HEK293T (cell line): Measurements from ENCODE around the gene GMPR.
A peak's percentile ranks its signal among the peaks of the same experiment; 100 is the strongest.

Experiments
- CTCF ChIA-PET: fragments of 350-600 bp; formaldehyde crosslinking; extraction: SDS; loops from one replicate; lab custom pipeline; 2021; ENCODE audit warnings: antibody characterized with exemption, inconsistent platforms; lab: Yijun Ruan, JAX
- POLR2A ChIA-PET: fragments of 350-600 bp; formaldehyde crosslinking; extraction: SDS; loops from one replicate; lab custom pipeline; 2020; ENCODE audit warnings: antibody characterized with exemption, inconsistent platforms; lab: Yijun Ruan, JAX
- DNase-seq: peaks from one replicate; pipeline ENCODE4 v3.0.0; 2012; ENCODE audit warnings: mixed read lengths; ENCODE audit errors: extremely low spot score
- ARNT ChIP-seq: fragments of 450-650 bp; IDR thresholded peaks from 2 replicates; pipeline ENCODE4 v1.6.1; 2017; ENCODE audit warnings: mild to moderate bottlenecking
- BHLHE40 ChIP-seq: fragments of 450-650 bp; IDR thresholded peaks from 2 replicates; pipeline ENCODE4 v1.6.1; 2016; ENCODE audit warnings: mild to moderate bottlenecking, moderate library complexity, borderline replicate concordance
- CTBP1 ChIP-seq: fragments of 450-650 bp; IDR thresholded peaks from 2 replicates; pipeline ENCODE4 v1.6.1; 2016; ENCODE audit warnings: borderline replicate concordance
- ELF4 ChIP-seq: fragments of 450-650 bp; IDR thresholded peaks from 2 replicates; pipeline ENCODE4 v1.6.1; 2017; ENCODE audit warnings: antibody characterized with exemption
- FOXA1 ChIP-seq: fragments of 450-650 bp; IDR thresholded peaks from 2 replicates; pipeline ENCODE4 v1.6.1; 2016; ENCODE audit warnings: mild to moderate bottlenecking
- FOXK2 ChIP-seq: fragments of 450-650 bp; IDR thresholded peaks from 2 replicates; pipeline ENCODE4 v1.6.1; 2016; ENCODE audit warnings: mild to moderate bottlenecking
- FOXM1 ChIP-seq: fragments of 450-650 bp; IDR thresholded peaks from 2 replicates; pipeline ENCODE4 v1.6.1; 2017; ENCODE audit warnings: mild to moderate bottlenecking, borderline replicate concordance
- HDGF ChIP-seq: fragments of 450-650 bp; IDR thresholded peaks from 2 replicates; pipeline ENCODE4 v1.6.1; 2017; ENCODE audit warnings: antibody characterized with exemption, borderline replicate concordance
- L3MBTL2 ChIP-seq: fragments of 450-650 bp; conservative IDR thresholded peaks from 2 replicates; pipeline ENCODE4 v1.6.1; 2016; ENCODE audit warnings: mild to moderate bottlenecking
- LEF1 ChIP-seq: fragments of 450-650 bp; IDR thresholded peaks from 2 replicates; pipeline ENCODE4 v1.6.1; 2017; ENCODE audit warnings: mild to moderate bottlenecking, borderline replicate concordance
- NFRKB ChIP-seq: fragments of 450-650 bp; IDR thresholded peaks from 2 replicates; pipeline ENCODE4 v1.6.1; 2016; ENCODE audit warnings: mild to moderate bottlenecking, moderate library complexity
- SP1 ChIP-seq: fragments of 450-650 bp; IDR thresholded peaks from 2 replicates; pipeline ENCODE4 v1.6.1; 2017
- SUZ12 ChIP-seq: fragments of 450-650 bp; IDR thresholded peaks from 2 replicates; pipeline ENCODE4 v1.6.1; 2016; ENCODE audit warnings: mild to moderate bottlenecking
- TARDBP ChIP-seq: fragments of 450-650 bp; IDR thresholded peaks from 2 replicates; pipeline ENCODE4 v1.6.1; 2016
- ZNF384 ChIP-seq: fragments of 450-650 bp; IDR thresholded peaks from 2 replicates; pipeline ENCODE4 v1.6.1; 2016
- TF ChIP-seq, protein P1 (sequence below): fragments of 450-650 bp; IDR thresholded peaks from 2 replicates; pipeline ENCODE4 v1.6.1; 2016

GMPR gene

DNA sequence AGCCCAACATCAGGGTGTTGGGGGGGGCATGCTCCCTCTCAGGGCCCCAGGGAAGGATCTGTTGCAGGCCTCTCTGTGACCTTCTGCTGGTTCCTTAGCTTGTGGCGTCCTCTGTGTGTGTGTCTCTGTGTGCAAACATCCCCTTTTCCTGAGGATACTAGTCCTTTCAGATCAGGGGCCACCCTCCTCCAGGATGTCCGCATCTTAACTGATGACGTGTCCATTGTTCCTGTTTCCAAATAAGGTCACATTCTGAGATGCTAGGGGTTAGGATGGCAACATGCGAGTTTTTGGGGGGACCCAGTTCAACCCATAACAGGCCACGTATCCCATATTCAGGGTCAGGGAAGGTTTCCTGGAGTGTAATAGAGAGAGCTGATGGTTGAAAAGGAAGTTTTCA lies 40.9 kb downstream of the GMPR start:
- CTCF ChIA-PET, result interaction anchor here (0.6 kb wide), 1 partner anchor 142 kb away, joined by 3 read pairs; no protein-coding TSS in a partner anchor
- no peak for DNase-seq
- TF ChIP-seq FOXA1 (no peak), FOXM1 (no peak), SUZ12 (no peak), TARDBP (no peak), SP1 (no peak), L3MBTL2 (no peak), ZNF384 (no peak), ELF4 (no peak), NFRKB (no peak), LEF1 (no peak), CTBP1 (no peak), BHLHE40 (no peak), FOXK2 (no peak), ARNT (no peak), HDGF (no peak)
- TF ChIP-seq, protein P1, sequence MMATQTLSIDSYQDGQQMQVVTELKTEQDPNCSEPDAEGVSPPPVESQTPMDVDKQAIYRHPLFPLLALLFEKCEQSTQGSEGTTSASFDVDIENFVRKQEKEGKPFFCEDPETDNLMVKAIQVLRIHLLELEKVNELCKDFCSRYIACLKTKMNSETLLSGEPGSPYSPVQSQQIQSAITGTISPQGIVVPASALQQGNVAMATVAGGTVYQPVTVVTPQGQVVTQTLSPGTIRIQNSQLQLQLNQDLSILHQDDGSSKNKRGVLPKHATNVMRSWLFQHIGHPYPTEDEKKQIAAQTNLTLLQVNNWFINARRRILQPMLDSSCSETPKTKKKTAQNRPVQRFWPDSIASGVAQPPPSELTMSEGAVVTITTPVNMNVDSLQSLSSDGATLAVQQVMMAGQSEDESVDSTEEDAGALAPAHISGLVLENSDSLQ, result no peak
- POLR2A ChIA-PET, result no interaction called here

DNA sequence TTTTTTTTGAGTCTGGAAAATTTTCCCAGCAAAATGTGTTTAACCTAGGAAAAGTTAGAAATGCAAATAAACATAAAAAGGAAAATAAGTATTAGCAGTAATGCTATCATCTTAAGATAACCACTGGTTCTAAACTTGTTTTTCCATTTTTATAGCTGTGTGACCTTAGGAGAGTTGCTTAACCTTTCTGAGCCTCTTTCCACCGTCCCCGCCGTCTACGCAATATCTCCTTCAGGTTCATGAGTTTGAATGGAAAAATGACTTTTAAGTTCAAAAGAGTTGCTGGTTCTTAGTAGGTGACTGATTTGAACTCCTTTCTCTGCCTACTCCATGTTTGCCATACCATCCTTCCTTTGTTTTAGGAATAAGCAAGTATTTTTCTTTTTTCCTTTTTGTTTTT lies 44.0 kb downstream of the GMPR start:
- no peak for DNase-seq
- TF ChIP-seq CTBP1, result no peak
- no peak for TF ChIP-seq SP1
- no peak for TF ChIP-seq L3MBTL2
- TF ChIP-seq ARNT, result no peak
- no peak for TF ChIP-seq NFRKB
- TF ChIP-seq HDGF, result no peak
- TF ChIP-seq FOXA1, result no peak
- no peak for TF ChIP-seq ZNF384
- no peak for TF ChIP-seq ELF4
- no peak for TF ChIP-seq LEF1
- no peak for TF ChIP-seq TARDBP
- TF ChIP-seq FOXM1, result no peak
- no peak for TF ChIP-seq BHLHE40
- TF ChIP-seq, protein P1, result no peak
- TF ChIP-seq FOXK2, result no peak
- TF ChIP-seq SUZ12, result no peak
- CTCF ChIA-PET, result no interaction called here
- POLR2A ChIA-PET, result no interaction called here

DNA sequence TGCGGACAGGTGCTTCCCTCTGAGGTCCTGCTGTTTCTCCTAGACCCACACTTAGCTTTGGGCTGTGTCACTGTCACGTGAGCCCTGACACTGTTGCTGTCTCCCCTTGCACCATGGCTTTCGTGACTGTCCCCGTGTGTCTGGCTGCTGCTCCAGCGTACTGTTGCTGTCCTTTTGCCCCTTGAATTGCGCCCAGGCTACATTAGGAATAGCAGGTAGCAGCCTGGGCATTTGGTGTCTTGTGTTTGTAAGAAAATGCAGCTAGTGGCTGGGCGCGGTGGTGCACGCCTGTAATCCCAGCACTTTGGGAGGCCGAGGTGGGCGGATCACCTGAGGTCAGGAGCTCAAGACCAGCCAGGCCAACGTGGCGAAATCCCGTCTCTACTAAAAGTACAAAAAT lies 46.1 kb downstream of the GMPR start:
- DNase-seq, result no peak
- CTCF ChIA-PET, result interaction anchor here (0.5 to 0.7 kb wide), 5 partner anchors 101 to 534 kb away, joined by 3 to 9 read pairs (median 3); no protein-coding TSS in a partner anchor
- no peak for TF ChIP-seq HDGF
- no peak for TF ChIP-seq FOXA1
- TF ChIP-seq FOXM1, result no peak
- TF ChIP-seq ZNF384, result no peak
- TF ChIP-seq L3MBTL2, result no peak
- TF ChIP-seq NFRKB, result no peak
- POLR2A ChIA-PET, result no interaction called here

DNA sequence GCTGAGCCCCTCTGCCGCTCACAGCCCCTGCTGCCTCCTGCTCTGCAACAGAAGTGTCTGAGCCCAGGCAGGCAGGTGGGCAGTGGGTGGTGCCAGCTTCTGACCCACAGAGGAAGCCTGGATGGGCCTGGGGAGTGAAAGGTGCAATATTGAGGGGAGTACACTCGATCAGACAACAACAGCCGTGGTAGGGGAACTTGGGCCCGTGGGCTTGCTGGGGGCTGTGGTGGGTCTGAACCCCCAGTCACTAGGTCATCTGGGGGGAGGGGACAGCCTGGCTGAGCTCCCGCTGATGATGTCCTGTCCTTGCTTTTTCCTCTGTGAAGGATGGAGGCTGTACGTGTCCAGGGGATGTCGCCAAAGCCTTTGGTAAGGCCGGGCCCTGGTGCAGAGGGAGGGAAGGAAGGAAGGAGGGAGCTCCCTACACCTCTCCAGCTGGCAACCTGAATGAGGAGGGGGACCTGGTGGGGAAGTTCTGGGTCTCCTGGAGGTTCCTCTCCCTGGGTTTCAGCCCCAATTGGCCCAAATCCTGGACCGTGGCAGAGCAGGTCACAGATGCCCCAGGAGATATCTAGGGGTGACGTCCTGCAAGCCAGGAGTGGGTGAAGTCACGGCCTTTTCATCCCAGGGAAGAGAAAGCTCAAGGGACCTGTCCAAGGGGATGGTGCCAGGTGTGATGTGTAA lies 47.2 kb downstream of the GMPR start:
- no peak for DNase-seq
- CTCF ChIA-PET, result interaction anchor here (0.5 to 2.1 kb wide), 19 partner anchors 8 to 810 kb away, joined by 3 to 21 read pairs (median 4); partner anchors contain the start of genes ATXN1 and GMPR

DNA sequence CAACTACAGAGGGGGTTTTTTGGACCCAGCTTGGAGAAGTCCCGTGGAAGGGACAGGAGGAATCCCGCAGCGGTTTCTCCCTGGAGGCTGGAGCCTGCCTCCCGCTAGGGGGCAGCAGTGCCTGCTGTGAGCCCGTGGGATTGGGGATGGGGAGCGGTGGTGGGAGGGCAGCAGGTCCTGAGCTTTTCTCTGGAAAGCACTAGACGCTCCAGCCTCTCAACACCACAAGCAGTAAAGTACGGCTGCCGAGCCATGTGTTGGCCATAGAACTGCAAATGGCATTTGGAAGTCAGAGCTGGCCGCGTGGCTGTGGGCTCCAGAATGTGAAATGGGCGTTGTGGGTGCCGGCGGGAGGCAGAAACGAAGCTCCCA lies 47.8 kb downstream of the GMPR start:
- ChIA-PET POLR2A (interaction anchor here (0.8 kb wide), 1 partner anchor 36 kb away, joined by 4 read pairs; no protein-coding TSS in a partner anchor), CTCF (interaction anchor here (0.5 to 2.1 kb wide), 23 partner anchors 9 to 808 kb away, joined by 3 to 21 read pairs (median 4); partner anchors contain the start of genes ATXN1 and GMPR)
- TF ChIP-seq SP1 (no peak), LEF1 (no peak), ARNT (no peak), L3MBTL2 (no peak)
- TF ChIP-seq, protein P1, result no peak
- DNase-seq, result peak; percentile 79

More for the DNA sequence above, 47.2 kb downstream of the GMPR start:
- POLR2A ChIA-PET, result interaction anchor here (0.8 kb wide), 1 partner anchor 37 kb away, joined by 4 read pairs; no protein-coding TSS in a partner anchor
- TF ChIP-seq ELF4, result no peak
- no peak for TF ChIP-seq ZNF384
- TF ChIP-seq NFRKB, result no peak
- no peak for TF ChIP-seq SP1
- TF ChIP-seq FOXK2, result no peak
- TF ChIP-seq, protein P1, result no peak
- TF ChIP-seq LEF1, result no peak

DNA sequence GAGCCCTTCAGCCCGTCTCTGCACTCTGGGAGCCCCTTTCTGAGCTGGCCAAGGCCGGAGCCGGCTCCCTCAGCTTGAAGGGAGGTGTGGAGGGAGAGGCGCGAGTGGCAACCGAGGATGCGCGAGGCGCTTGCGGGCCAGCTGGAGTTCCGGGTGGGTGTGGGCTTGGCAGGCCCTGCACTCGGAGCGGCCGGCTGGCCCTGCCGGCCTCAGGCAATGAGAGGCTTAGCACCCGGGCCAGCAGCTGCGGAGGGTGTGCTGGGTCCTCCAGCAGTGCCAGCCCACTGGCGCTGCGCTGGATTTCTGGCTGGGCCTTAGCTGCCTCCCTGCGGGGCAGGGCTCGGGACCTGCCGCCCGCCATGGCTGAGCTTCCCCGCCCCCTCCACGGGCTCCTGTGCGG lies 49.8 kb downstream of the GMPR start:
- POLR2A ChIA-PET, result no interaction called here
- CTCF ChIA-PET, result interaction anchor here (1.1 to 1.2 kb wide), 2 partner anchors 44 to 45 kb away, joined by 3 to 4 read pairs; no protein-coding TSS in a partner anchor

More for the DNA sequence above, 49.8 kb downstream of the GMPR start:
- DNase-seq, result no peak
- TF ChIP-seq ZNF384 (no peak), TARDBP (no peak), ARNT (no peak), SUZ12 (no peak), NFRKB (no peak), FOXA1 (no peak), FOXK2 (no peak)
- TF ChIP-seq, protein P1, result no peak
